GM18858 (cell line): ENCODE data around the gene PRKAR2B.

ENCODE experiments used
- ATAC-seq: cut with Tn5 transposase; IDR thresholded peaks from one replicate; pipeline ENCODE4 v1.9.1; 2021; ENCODE audit not compliant: unreplicated experiment

PRKAR2B gene

DNA sequence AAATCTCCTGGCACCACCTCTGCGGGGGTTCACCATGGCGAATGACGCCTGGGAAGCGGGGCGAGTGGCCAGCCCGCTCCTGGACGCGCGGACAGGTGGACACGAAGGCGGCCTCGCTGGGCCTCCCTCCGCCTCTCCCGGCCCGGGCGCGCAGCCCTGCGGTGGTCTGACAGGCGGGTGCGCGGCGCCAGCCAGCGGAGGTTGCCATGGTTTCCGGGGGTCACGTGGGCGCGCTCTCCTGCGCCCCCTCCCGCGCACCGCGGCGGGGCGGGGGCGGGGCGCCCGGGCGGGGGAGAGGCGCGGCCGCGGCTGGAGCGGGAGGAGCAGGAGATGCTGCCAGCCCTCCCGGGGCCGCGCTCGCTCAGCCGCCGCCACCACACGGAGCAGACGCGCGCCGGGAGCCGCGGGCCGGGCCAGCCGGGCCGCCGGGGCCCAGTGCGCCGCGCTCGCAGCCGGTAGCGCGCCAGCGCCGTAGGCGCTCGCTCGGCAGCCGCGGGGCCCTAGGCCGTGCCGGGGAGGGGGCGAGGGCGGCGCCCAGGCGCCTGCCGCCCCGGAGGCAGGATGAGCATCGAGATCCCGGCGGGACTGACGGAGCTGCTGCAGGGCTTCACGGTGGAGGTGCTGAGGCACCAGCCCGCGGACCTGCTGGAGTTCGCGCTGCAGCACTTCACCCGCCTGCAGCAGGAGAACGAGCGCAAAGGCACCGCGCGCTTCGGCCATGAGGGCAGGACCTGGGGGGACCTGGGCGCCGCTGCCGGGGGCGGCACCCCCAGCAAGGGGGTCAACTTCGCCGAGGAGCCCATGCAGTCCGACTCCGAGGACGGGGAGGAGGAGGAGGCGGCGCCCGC, at the start of gene PRKAR2B:
PRKAR2B (plus strand) TSS at position 359 of the 848 bp plus-strand sequence; CDS start at position 562, 203 bp downstream.
- peak; percentile 65 for ATAC-seq

DNA sequence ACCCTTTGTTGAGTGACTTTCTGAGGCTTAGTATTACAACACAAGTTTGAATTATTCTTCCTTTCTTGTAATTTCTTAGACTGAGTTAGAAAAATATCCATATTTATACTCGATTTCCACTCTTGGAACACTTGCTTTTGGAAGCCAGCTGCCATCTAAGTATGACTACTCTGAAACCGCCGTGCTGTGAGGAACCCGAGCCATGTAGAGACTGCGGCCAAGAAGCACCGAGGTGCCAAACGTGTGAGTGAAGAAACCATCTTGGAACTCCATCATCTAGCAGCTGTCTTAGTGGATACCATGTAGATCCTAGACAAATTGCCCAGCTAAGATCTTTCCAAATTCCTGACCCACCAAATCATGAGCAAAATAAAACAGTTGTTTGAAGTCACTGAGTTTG, 49.7 kb upstream of the PRKAR2B start:
- ATAC-seq: no peak

DNA sequence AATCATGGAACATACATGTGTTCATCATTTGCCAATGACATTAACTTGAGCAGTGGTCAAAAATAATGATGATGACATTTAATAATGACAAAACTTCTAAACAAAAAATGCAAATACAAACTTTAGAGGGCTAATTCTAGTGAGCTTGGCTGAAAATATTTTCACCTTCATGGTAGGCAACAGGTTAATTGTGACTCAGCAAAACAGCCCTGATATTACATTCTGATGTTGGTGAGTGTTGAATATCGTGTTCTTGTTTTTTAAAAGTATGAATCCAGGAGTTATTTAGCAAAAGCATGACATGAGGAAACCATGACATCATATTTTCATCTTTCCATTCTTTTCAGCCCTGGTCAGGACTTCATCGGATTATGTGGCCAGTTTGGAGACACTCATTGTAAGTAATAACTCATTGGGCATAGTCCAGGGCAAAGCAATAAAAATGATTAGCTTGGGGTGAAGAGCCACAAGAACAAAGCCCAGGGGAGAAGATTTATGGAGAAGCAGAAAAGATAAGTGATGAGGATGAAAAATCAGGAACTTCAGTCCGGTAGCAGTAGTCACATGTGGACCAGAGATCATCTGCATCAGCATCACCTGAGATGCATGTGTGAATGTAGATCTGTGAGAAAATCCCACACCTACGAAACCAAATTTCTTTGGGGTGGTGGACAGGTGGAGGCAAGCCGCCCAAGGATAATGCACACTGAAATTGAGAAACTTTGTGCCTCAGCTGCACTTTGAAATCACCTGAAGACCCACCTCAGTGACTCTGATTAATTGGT, 46.8 kb upstream of the PRKAR2B start:
- no peak for ATAC-seq

DNA sequence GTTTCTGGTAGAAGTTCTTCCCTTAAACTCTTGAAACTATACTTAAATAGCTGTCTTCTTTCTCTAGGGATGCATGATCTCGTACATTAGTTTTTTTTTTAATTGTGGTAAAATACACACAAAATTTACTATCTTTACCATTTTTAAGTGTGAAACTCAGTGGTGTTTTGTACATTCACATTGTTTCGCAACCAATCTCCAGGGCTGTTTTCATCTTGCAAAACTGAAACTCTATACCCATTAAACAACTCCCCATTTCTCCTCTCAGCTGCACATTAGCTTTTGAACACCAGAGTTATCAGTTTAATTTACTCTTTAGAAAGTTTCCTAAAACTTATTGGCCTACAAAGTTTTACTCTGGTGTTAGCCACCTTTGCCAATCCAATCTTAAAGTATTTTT, 45.5 kb upstream of the PRKAR2B start:
- no peak for ATAC-seq

DNA sequence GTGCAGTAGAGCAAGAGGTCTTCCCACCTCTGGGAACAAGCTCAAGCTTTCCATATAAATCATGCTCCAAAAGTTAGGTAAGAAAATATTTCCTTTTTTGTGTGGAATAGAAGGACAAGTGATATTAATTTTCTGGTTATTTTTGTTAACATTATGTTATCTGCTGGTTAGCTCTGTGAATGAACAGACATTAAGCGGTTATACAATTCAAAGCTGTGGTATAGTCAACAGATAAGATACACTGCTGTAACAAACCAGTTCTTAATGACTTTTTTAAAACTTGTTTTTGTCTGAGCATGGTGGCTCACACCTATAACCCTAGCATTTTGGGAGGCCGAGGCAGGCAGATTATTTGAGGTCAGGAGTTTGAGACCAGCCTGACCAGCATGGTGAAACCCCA, 43.0 kb upstream of the PRKAR2B start:
- no peak for ATAC-seq

DNA sequence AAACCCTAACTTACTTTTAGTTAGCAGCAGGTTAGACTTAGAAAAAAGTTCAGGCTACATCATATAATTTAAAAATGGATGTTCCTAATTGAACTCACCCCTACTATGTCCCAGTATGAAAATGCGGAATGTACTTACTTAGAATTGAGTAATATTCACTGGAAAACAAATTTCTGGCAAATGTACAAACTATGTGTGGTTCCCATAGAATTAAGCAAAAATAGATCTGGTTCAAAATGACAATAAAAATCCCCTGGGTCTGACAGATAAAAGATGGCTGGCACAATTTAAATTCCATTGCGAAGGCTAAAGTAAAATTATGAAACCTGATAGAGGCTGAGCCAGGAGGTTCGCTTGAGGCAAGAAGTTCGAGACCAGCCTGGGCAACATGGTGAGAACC, 42.4 kb upstream of the PRKAR2B start:
- ATAC-seq: no peak

DNA sequence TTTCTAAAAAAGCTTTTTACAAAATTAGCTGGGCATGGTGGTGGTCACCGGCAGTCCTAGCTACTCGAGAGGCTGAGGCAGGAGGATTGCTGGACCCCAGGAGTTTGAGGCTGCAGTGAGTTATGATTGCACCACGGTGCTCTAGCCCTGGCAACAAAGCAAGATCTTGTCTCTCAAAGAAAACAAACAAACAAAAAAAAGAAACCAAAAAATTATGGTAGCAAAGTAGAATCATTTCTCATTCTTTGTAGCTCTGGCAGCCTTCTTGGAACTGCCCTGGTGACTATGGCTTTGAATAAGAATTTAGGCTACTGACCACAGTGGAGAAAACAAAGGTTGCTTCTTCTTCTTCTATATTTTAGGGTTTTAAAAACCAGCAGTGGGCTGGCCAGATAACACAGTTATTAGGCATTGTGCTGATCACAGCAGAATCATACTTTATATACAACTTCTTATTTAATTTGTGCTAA, 41.9 kb upstream of the PRKAR2B start:
- no peak for ATAC-seq

DNA sequence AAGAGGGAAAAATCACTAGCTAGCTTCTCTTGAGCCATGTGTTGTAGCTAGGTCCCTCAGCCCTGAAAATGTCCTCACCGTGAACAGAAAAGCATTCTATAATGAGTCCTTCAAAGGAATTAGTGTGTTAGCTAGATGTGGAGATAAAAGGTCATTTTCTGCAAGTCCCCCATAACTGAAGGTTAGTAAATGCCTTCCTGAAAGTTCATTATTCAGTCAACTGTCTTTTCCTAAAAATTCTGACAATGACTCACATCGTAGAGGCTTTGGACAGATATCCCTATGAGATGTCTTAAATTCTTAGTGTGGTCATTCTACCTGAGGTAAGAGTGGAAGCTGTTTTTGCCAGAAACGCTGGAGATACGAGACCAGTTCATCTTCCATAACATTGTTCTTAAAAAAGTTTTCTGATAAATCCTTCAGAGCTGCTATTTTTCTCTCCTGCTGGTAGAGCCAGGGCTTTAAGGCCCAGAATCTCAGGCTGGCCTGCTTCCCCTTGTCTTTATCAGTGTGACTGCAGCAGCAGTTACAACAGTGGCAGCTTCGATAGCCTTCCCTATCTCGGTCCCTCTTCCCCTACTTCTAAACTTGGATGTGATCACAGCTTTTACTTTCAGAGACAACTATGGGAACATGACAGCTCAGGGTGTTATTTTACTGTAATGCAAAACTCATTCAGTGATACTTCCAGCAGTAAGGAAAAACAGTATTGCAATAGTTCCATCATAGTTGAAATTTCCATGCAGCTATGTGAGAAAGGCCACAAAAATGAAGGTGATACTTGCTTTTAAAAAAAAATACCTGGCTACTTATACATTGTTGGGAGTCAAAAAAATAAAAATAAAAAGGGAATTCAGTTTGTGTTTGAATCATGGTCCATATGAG, 37.3 kb upstream of the PRKAR2B start:
- no peak for ATAC-seq

DNA sequence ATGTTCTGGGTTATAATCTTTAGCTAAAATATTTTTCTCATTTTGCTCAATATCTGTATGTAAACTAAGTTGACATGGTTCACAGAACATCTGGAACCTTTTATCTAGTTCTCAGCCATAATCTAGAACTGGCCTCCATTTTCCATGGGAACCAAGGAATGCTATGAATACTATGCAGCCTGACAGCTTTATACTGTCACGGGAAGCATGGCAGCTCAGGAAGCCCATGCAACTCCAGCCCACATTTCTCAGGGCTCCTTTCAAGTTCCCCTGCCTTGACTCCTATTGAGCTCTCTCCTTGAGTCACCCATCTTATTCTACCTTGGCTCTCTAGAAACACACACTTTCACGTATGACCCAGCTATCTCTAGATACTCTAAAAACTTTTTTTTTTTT, 36.6 kb upstream of the PRKAR2B start:
- no peak for ATAC-seq

DNA sequence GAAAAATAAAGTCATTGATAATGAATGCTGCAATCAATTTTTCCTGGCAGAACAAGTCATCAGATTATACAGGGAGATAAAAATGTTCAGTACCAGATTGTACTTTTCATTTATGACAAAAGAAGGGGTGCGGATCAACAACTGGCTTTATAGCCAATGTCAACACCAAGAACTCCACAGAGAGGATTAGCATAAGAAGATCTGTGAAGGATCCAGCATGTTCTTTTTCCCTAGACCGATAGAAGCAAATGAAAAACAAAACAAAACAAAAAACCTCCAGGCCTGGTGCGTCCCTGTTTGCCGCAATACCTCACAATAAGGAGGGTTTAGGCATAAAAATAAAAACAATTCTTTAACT, 34.7 kb upstream of the PRKAR2B start:
- no peak for ATAC-seq

DNA sequence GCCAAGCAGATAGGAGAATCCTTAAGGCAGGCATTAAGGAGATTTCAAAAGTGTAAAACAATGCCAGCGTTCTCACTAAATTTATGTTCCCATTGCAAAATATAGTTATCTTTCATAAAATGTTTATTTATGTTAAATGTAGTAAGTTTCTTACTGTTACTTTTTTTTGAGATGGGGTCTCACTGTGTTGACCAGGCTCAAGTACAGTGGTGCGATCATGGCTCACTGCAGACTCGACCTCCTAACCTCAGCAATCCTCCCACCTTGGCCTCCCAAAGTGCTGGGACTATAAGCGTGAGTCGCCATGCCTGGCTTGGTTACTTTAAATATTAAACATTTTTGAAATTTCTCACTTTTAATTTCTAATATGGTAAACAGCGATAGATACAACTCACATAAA, 31.8 kb upstream of the PRKAR2B start:
- ATAC-seq: no peak

DNA sequence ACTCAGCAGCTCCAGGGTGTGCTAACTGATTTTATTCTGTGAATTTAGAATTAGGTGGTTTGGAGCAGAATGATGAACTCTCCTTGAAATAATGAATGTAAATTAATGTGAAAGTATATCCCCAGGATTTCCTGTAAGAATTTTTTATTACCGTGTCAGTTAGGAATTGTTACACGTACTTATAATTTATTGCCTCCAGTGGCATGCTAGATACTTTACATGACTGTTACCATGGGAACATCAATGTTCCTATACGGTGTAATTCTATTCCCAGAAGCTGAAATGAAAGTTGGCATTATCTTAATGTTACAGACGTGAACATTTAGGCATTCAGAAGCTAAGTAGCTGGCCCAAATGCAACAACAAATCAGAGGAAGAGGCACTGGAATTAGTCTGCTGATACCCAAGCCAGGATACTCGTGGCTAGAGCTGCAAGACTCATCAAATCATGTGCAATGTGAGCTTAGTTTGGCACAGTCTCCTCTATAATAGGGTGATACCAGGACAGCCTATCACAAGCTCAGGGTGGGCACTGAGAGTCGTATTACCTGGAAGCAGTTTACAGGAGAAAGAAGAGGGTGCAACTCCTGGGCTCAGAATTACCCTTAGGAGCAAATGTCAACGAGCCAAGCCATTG, 30.0 kb upstream of the PRKAR2B start:
- ATAC-seq: no peak

DNA sequence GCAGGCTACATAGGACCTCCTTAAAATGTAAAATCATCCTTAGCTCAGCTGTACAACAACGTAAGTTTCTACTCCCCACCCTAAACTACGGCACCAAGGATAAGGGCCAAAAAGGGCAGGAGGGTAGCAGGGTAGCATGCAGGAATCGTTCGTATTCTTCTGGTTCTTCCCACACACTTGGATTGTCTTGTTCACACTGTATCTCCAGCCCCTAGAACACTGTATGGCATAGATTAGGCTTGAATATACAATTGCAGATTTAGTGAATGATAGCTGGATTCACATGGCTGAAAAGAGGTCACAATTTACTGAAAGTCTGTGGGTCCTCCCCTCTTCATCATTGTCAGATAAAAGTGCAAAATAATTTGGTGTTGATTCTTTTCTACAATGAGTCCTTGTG, 28.2 kb upstream of the PRKAR2B start:
- ATAC-seq: no peak

DNA sequence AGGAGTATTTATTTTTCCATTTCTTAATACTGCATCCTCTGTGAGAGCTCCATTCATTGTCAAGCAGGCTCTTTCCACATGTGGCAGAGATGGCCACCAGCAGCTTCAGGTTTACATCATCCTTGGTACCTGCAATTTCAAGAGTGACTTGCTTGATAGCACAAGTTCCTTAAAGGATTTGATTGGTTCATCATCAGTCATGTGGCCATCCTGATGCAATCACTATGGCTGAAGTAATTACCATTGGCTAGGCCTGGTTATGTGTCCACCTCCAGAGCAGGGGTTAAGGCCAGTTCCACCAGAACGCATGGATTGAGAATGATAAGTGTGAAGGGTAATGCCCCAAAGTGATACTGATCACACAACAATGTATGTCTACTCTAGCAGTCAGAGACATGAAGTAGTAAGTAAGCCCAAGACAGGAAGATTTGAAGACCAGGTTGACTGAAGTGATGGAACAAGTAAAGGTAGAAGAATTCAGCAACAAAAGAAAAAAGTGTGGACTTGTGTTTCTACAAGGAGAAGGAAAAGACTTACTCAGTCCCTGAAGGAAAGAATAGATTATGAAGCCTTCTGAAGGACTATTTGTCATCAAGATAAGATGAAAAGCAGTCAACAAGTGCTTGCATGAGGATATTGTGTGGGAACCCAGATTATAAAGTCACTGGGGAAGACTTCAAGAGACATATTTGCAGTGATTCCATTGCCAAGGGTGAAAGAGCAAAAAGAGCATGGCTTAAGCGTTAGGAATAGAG, 26.4 kb upstream of the PRKAR2B start:
- no peak for ATAC-seq

DNA sequence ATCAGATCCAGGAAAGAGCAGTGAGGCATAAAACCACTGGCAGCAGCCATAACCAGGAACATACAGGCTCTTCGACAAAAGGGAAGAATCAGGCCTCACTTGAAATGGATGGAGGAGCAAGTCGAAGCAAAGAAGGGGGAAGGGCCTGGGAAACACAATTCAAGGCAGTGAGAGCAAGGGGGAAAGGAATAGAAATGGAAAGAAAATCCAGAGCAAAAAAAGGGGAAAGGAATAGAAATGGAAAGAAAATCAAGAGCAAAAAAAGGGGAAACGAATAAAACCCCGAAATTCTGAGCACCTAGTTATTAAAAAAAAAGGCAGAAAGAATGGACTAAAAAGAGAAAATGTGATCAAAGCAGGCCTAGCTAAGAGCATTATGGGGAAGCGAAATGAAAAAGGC, 24.1 kb upstream of the PRKAR2B start:
- ATAC-seq: no peak

DNA sequence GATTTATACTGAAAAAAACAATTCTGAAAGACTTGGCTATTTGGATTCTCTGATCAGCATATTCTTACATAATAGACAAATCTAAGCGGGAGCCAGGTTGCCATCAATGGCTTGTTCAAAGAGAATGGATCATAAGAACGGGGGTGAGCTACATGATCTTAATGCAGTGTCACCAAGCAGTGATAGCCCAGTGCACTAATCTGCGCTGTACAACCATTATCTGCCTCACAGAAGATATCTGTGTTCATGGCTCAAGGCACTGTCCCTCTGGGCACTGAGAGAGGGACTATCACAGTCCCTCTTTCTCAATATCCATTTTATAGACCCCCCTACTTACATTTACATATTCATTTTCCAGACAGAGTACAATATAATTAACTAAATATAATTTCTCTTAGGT, 22.9 kb upstream of the PRKAR2B start:
- no peak for ATAC-seq

DNA sequence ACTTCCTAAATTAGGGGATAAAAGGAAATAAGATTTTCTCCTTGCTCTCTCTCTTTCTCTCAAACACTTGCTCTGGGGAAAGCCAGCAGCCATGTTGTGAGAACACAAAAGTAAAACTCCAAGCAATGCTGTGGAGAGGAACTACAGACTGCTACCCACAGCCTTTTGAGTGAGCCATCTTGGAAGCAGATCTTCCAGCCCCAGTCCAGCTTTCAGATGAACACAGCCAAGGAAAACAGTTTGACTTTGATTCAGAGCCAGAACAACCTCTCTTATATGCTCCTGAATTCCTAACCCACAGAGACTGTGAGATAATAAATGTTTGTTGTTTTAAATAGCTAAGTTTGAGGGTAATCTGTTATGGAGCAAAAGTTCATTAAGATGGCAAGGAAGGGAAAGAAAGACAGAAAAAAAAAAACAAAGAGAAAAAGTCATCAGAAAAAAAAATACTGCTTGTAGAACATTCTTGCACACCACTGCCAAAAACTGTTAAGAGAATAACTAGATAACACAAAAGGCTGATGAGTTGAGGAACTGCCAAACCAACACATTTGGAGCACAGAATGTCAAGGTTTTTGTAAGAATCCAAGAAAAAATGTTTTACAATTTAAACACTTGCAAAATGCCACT, 20.9 kb upstream of the PRKAR2B start:
- no peak for ATAC-seq

DNA sequence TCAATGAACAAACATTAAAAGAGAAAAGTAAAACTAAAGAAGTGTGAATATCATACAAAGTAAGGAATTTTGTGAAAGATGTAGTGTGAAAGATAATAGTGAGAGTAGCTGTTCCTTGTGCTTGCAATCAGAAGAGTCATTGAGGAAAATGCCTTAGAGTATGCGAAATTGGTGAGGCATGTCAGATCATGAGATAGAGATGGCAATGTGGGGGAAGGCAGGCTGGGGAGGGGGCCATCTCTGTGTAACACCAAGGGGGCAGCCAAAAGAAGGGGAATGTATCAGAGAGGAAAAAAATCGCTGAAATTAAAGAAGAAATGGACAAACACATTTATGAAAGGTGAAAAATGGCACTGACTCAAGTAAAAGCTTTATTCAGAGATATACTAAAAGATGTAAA, 19.6 kb upstream of the PRKAR2B start:
- ATAC-seq: no peak

DNA sequence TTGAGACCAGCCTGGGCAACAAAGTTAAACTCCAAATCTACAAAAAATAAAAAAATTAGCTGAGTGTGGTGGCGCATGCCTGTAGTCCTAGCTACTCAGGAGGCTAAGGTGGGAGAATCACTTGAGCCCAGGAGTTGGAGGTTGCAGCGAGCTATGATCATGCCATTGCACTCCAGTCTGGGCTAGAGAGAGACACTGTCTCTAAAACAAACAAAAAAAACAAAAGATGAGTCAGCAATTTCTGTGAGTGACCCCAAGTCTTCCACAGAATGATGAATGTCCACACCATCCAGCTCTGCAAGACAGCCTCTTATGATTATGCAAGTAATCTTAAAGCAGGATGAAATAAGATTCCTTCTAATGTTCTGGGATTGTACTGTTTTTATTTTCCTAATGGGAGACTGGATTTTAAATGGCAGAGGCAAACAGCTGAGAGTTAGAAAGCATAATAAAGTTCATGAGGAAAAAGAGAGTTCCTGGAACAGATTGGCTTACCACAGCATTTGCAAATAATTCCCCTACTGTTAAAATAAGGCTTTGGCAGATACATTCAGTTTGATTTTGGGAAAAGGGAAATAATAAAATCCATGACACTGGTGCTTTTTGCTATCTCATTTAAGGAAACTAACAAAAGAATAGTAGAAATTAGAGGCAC, 18.9 kb upstream of the PRKAR2B start:
- no peak for ATAC-seq
